GM21526 (cell line): ENCODE measurements around the gene BCCIP.

ENCODE experiments used
- ATAC-seq: cut with Tn5 transposase; IDR thresholded peaks from one replicate; pipeline ENCODE4 v1.9.1; 2021; ENCODE audit warnings: moderate library complexity; ENCODE audit not compliant: unreplicated experiment, low FRiP score

The BCCIP gene

DNA sequence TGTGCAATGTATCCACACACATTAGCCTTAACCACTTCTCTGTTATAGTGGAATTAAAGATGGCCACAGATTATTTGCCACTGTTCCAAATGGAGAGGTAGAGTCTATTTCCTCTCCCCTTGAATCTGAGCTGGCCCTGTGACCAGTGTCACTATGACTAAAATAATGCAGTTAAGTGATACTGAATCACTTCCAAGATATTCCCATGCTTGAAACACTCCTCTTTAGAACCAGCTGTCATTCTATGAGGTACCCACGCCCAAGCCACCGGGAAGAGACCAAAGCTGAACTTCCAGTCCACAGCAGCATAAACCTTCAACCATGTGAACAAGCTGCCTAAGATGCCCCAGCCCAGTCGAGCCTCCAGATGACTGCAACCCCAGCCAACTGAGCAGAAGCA lies 59.9 kb downstream of the BCCIP start:
- no peak for ATAC-seq
